H1 (cell line): Measurements from ENCODE around the gene LNPEP. TPM values are rescaled to one million over a fixed set of nuclear protein-coding genes. Genes with fewer than 3 reads are reported as not detected.

Experiments
- CTCF ChIA-PET: fragments of 300-600 bp; sonication (Branson Sonifier 250); formaldehyde crosslinking; loops from one replicate; lab custom pipeline; 2021; ENCODE audit not compliant: partially characterized antibody; lab: Charles Lee
- POLR2A ChIA-PET: fragments of 300-600 bp; sonication (Branson Sonifier 250); formaldehyde crosslinking; loops from one replicate; lab custom pipeline; 2021; ENCODE audit warnings: inconsistent platforms; ENCODE audit not compliant: partially characterized antibody; lab: Charles Lee
- DNase-seq, 2 experiments: peaks; one replicate each; pipeline versions ENCODE4 v3.0.0 to v3.0.0-alpha.2; 2010 to 2022; ENCODE audit warnings: low spot score in 2 of 2, low read depth in 1 of 2, mixed read lengths in 1 of 2
- FAIRE-seq: peaks from 2 replicates; lab custom pipeline; 2011; peaks lifted over from hg19 to GRCh38; lab: Jason Lieb, UNC
- H2AFZ ChIP-seq: 2 replicates; pipeline ENCODE4 v1.8.1; 2012; ENCODE audit warnings: low read length, inconsistent platforms
- H2AK5ac ChIP-seq: 2 replicates; pipeline ENCODE4 v1.6.1; 2013; ENCODE audit warnings: low read depth, low read length
- H2BK120ac ChIP-seq: replicated peaks from 2 replicates; pipeline ENCODE3; 2013; ENCODE audit warnings: low read depth, low read length, inconsistent platforms
- H2BK12ac ChIP-seq: 2 replicates; pipeline ENCODE4 v1.6.1; 2013; ENCODE audit warnings: low read depth, low read length
- H2BK15ac ChIP-seq: 2 replicates; pipeline ENCODE4 v1.6.1; 2013; ENCODE audit warnings: low read length
- H2BK20ac ChIP-seq: 2 replicates; pipeline ENCODE4 v1.6.1; 2013; ENCODE audit warnings: low read length
- H2BK5ac ChIP-seq: 2 replicates; pipeline ENCODE4 v1.6.1; 2013; ENCODE audit warnings: low read depth, low read length
- H3K14ac ChIP-seq: 2 replicates; pipeline ENCODE4 v1.6.1; 2013; ENCODE audit warnings: inconsistent platforms; ENCODE audit not compliant: insufficient read length
- H3K18ac ChIP-seq: 2 replicates; pipeline ENCODE4 v1.6.1; 2013; ENCODE audit warnings: low read length; ENCODE audit errors: extremely low read depth
- H3K23ac ChIP-seq: 2 replicates; pipeline ENCODE4 v1.6.1; 2013; ENCODE audit warnings: inconsistent platforms; ENCODE audit not compliant: insufficient read length
- H3K23me2 ChIP-seq: 2 replicates; pipeline ENCODE4 v1.6.1; 2013; ENCODE audit warnings: low read depth, low read length
- H3K27ac ChIP-seq: 2 replicates; pipeline ENCODE4 v1.6.1; 2011; ENCODE audit warnings: low read depth, low read length, inconsistent platforms
- H3K27me3 ChIP-seq, 4 experiments: replicated peaks in 1 of 4; 1 replicate in 1 of 4; 2 replicates in 3 of 4; pipeline versions ENCODE4 v1.6.1 to v1.8.1; 2011 to 2013; ENCODE audit warnings: low read length in 3 of 4, mild to moderate bottlenecking in 3 of 4, inconsistent platforms in 2 of 4, mixed read lengths in 2 of 4, moderate library complexity in 1 of 4; ENCODE audit not compliant: control insufficient read depth in 3 of 4, insufficient read depth in 3 of 4; ENCODE audit errors: extremely low read depth in 1 of 4
- H3K36me3 ChIP-seq, 4 experiments: 2 replicates each; pipeline versions ENCODE4 v1.6.1 to v1.8.1; 2011 to 2013; ENCODE audit warnings: mild to moderate bottlenecking in 4 of 4, low read length in 3 of 4, moderate library complexity in 2 of 4, control low read depth in 1 of 4, inconsistent platforms in 1 of 4; ENCODE audit not compliant: insufficient read depth in 4 of 4, control insufficient read depth in 2 of 4
- H3K4ac ChIP-seq: replicated peaks from 2 replicates; pipeline ENCODE3; 2013; ENCODE audit warnings: low read length, low read depth, mixed read lengths, inconsistent platforms; ENCODE audit not compliant: insufficient read length
- H3K4me1 ChIP-seq, 4 experiments: replicated peaks in 1 of 4; 1 replicate in 1 of 4; 2 replicates in 3 of 4; pipeline versions ENCODE4 v1.6.1 to v1.8.1; 2011 to 2013; ENCODE audit warnings: low read length in 3 of 4, inconsistent platforms in 2 of 4, mixed read lengths in 1 of 4; ENCODE audit not compliant: insufficient read depth in 4 of 4, control insufficient read depth in 3 of 4
- H3K4me2 ChIP-seq, 2 experiments: 2 replicates each; pipeline versions ENCODE4 v1.6.1 to v1.8.1; 2011 to 2013; ENCODE audit warnings: low read depth in 2 of 2, low read length in 2 of 2, control low read depth in 1 of 2, inconsistent platforms in 1 of 2, mild to moderate bottlenecking in 1 of 2; ENCODE audit not compliant: insufficient read depth in 1 of 2
- H3K4me3 ChIP-seq, 4 experiments: fragments of 200-600, 300-600 bp in 1 of 4; sonication (generic), shearing (Covaris generic), sonication (Bioruptor Twin) in 1 of 4; 2 replicates each; pipeline versions ENCODE4 v1.5.1 to v1.8.1; 2011 to 2016; ENCODE audit warnings: low read length in 4 of 4, low read depth in 3 of 4, control low read depth in 2 of 4, inconsistent platforms in 2 of 4, mild to moderate bottlenecking in 2 of 4, mixed read lengths in 1 of 4, moderate library complexity in 1 of 4; ENCODE audit not compliant: insufficient read depth in 2 of 4; ENCODE audit errors: extremely low read depth in 1 of 4
- H3K56ac ChIP-seq: replicated peaks from 2 replicates; pipeline ENCODE3; 2013; ENCODE audit warnings: low read depth, mild to moderate bottlenecking, mixed read lengths, low read length, inconsistent platforms; ENCODE audit not compliant: insufficient read length
- H3K79me1 ChIP-seq: 2 replicates; pipeline ENCODE4 v1.6.1; 2013; ENCODE audit warnings: low read depth, low read length, control low read depth
- H3K79me2 ChIP-seq, 2 experiments: 2 replicates each; pipeline versions ENCODE4 v1.6.1 to v1.8.1; 2012 to 2013; ENCODE audit warnings: low read length in 2 of 2, mild to moderate bottlenecking in 2 of 2, inconsistent platforms in 1 of 2; ENCODE audit not compliant: insufficient read depth in 2 of 2, control insufficient read depth in 1 of 2
- H3K9ac ChIP-seq, 4 experiments: replicated peaks in 1 of 4; 1 replicate in 1 of 4; 2 replicates in 3 of 4; pipeline versions ENCODE4 v1.6.1 to v1.8.1; 2011 to 2013; ENCODE audit warnings: low read depth in 3 of 4, low read length in 3 of 4, control low read depth in 2 of 4, mild to moderate bottlenecking in 2 of 4, moderate library complexity in 2 of 4, inconsistent platforms in 1 of 4; ENCODE audit errors: extremely low read depth in 1 of 4
- H3K9me3 ChIP-seq, 2 experiments: 2 replicates each; pipeline versions ENCODE4 v1.6.1 to v1.8.1; 2012 to 2013; ENCODE audit warnings: mild to moderate bottlenecking in 2 of 2, moderate library complexity in 2 of 2, control low read depth in 1 of 2, inconsistent platforms in 1 of 2, low read depth in 1 of 2, low read length in 1 of 2, mixed read lengths in 1 of 2; ENCODE audit not compliant: insufficient read depth in 2 of 2
- H4K20me1 ChIP-seq, 2 experiments: replicated peaks in 1 of 2; 2 replicates each; pipeline versions ENCODE3 to v1.8.1; 2011 to 2013; ENCODE audit warnings: inconsistent platforms in 2 of 2, low read length in 2 of 2, mild to moderate bottlenecking in 1 of 2; ENCODE audit not compliant: insufficient read depth in 2 of 2, control insufficient read depth in 1 of 2
- H4K5ac ChIP-seq: 2 replicates; pipeline ENCODE4 v1.6.1; 2013; ENCODE audit warnings: low read length, low read depth, mixed read lengths, inconsistent platforms; ENCODE audit not compliant: insufficient read length
- H4K8ac ChIP-seq: 2 replicates; pipeline ENCODE4 v1.8.0; 2013; ENCODE audit warnings: mild to moderate bottlenecking, moderate library complexity, low read length, inconsistent platforms; ENCODE audit not compliant: insufficient read depth; ENCODE audit errors: extremely low read depth
- H4K91ac ChIP-seq: replicated peaks from 2 replicates; pipeline ENCODE3; 2013; ENCODE audit warnings: low read length, mixed read lengths, inconsistent platforms; ENCODE audit not compliant: insufficient read length
- ASH2L ChIP-seq: fragments of 200-600, 300-600 bp; sonication (generic); IDR thresholded peaks from one replicate; pipeline ENCODE4 v1.7.1; 2017; ENCODE audit warnings: low read length
- BCL11A ChIP-seq, 2 experiments: IDR thresholded peaks; one replicate each; pipeline ENCODE4 v1.6.1; 2011; ENCODE audit warnings: low read depth in 2 of 2, low read length in 2 of 2, mild to moderate bottlenecking in 2 of 2
- CEBPB ChIP-seq: IDR thresholded peaks from 2 replicates; pipeline ENCODE4 v1.6.1; 2012; ENCODE audit warnings: low read depth, low read length
- CTBP2 ChIP-seq: IDR thresholded peaks from 2 replicates; pipeline ENCODE4 v1.7.0; 2011; ENCODE audit warnings: borderline replicate concordance, mild to moderate bottlenecking, moderate library complexity, mixed read lengths, low read length; ENCODE audit not compliant: insufficient read depth, insufficient read length
- FOSL1 ChIP-seq: IDR thresholded peaks from 2 replicates; pipeline ENCODE4 v1.6.1; 2011; ENCODE audit warnings: mild to moderate bottlenecking, low read depth, low read length, moderate library complexity; ENCODE audit not compliant: insufficient read depth
- JUND ChIP-seq: IDR thresholded peaks from 2 replicates; pipeline ENCODE4 v1.6.1; 2011; ENCODE audit warnings: mild to moderate bottlenecking, improper control_type of control experiment, low read length
- KDM1A ChIP-seq: fragments of 200-600, 300-600 bp; sonication (generic); IDR thresholded peaks from 2 replicates; pipeline ENCODE4 v1.7.1; 2016; ENCODE audit warnings: mild to moderate bottlenecking, low read length, borderline replicate concordance
- SRF ChIP-seq: IDR thresholded peaks from 2 replicates; pipeline ENCODE4 v1.6.1; 2011; ENCODE audit warnings: mild to moderate bottlenecking, low read depth, low read length, moderate library complexity
- TBP ChIP-seq: IDR thresholded peaks from 2 replicates; pipeline ENCODE4 v1.6.1; 2011; ENCODE audit warnings: low read depth, low read length, improper control_type of control experiment
- TEAD4 ChIP-seq: IDR thresholded peaks from 2 replicates; pipeline ENCODE4 v1.6.1; 2012; ENCODE audit warnings: low read depth, low read length, inconsistent platforms, mixed read lengths
- WGBS, 2 experiments: shearing (Covaris generic) in 1 of 2; methylation state at CpG; one replicate each; pipeline versions ENCODE4 v1.1.6 to v1.1.7; 2013 to 2015; ENCODE audit warnings: low lambda C conversion rate in 2 of 2, mixed read lengths in 2 of 2, inconsistent platforms in 1 of 2, low coverage in 1 of 2, missing lambda C conversion rate in 1 of 2; ENCODE audit not compliant: insufficient replicate concordance in 2 of 2, insufficient coverage in 1 of 2, insufficient read length in 1 of 2; ENCODE audit errors: extremely low coverage in 1 of 2, missing lambda C conversion rate in 1 of 2; 5-methylcytosine and 5-hydroxymethylcytosine counted together
- polyA plus RNA-seq, 7 experiments: library from polyadenylated mRNA; depleted of rRNA in 3 of 7; stranded (reverse) in 5 of 7; unstranded in 2 of 7; fragments of >200 nt in 5 of 7; fragments of 200-250 nt in 2 of 7; gene quantifications; 1 replicate in 5 of 7; 2 replicates in 1 of 7; 4 replicates in 1 of 7; pipeline versions ENCODE4 v1.2.1 to v1.2.3, GENCODE V29; 2011 to 2013; ENCODE audit warnings: missing spikeins in 2 of 7, mixed read lengths in 2 of 7
- total RNA-seq: library from RNA; stranded (reverse); fragmentation: NEBNext Ultra II Directional; extraction: Animal tissue kit (Norgen Biotek cat#: 25700); gene quantifications from 2 replicates; pipeline ENCODE4 v1.2.1, GENCODE V29; 2021

The LNPEP gene
- total and polyA plus RNA-seq, 2 of the 8 experiments (the other 6 are each of a cell fraction or from before 2014, with no cell fraction given): 1.8 to 4.5 TPM

GRCh38 chr5:96978812-96979449, 43.1 kb downstream of the LNPEP start:
- H3K27me3 ChIP-seq: no peaks in the 10 kb centered on the region
- no peak overlapping the region for H3K4me2 ChIP-seq
- no peak overlapping the region for H2BK15ac ChIP-seq
- H3K23me2 ChIP-seq: no peaks in the 10 kb centered on the region
- H2AFZ ChIP-seq: no peak overlapping the region
- H3K4me1 ChIP-seq: peaks cover 0 to 3% (median 1%) of the 10 kb centered on the region in 4 experiments; a peak in 1 of 7 replicates
- H3K79me2 ChIP-seq: no peaks in the 10 kb centered on the region
- no peak overlapping the region for H4K8ac ChIP-seq
- H3K9me3 ChIP-seq: no peaks in the 10 kb centered on the region
- 94% methylated on average over 5 of the region's 5 CpGs; no CpG with 5 or more reads in 1 of the 2 experiments for WGBS, 2 experiments
- no peak overlapping the region for H2BK120ac ChIP-seq
- H2BK5ac ChIP-seq: no peak overlapping the region
- no peak overlapping the region for H2BK20ac ChIP-seq
- no peak overlapping the region for H3K27ac ChIP-seq
- no peak overlapping the region for H2AK5ac ChIP-seq
- no peaks in the 10 kb centered on the region for H3K36me3 ChIP-seq
- no peak overlapping the region for H3K14ac ChIP-seq
- no peak overlapping the region for H4K91ac ChIP-seq
- TF ChIP-seq TBP (no peak), ASH2L (no peak), CEBPB (no peak), FOSL1 (no peak), KDM1A (no peak), CTBP2 (no peak), JUND (no peak), TEAD4 (no peak), SRF (no peak), BCL11A (IDR thresholded peaks at IDR 0.05; ENCODE audit: low read depth in 2 of 2, low read length in 2 of 2) (no peak)
- TF ChIP-seq, all 59 proteins: peak for 0
- no peaks in the 10 kb centered on the region for H3K79me1 ChIP-seq
- H4K5ac ChIP-seq: no peak overlapping the region
- FAIRE-seq (no peak), DNase-seq (no peak)
- no peaks in the 10 kb centered on the region for H4K20me1 ChIP-seq
- no peak overlapping the region for H3K23ac ChIP-seq
- no peak overlapping the region for H2BK12ac ChIP-seq
- no peak overlapping the region for H3K4me3 ChIP-seq
- CTCF ChIA-PET: interaction anchor here (0.7 to 1.3 kb wide), 6 partner anchors 11 to 184 kb away, joined by 3 to 6 read pairs (median 3); no protein-coding TSS in a partner anchor
- POLR2A ChIA-PET: no interaction called here
- no peak overlapping the region for H3K56ac ChIP-seq
- no peak overlapping the region for H3K18ac ChIP-seq
- no peak overlapping the region for H3K9ac ChIP-seq
- no peak overlapping the region for H3K4ac ChIP-seq
